Fibroblast of skin of left quadriceps (primary cell): Measurements from ENCODE around the gene PRKAG1.

Experiments used
- DNase-seq, 2 experiments: peaks; one replicate each; pipeline ENCODE4 v3.0.0-alpha.2; 2013; ENCODE audit warnings: low read depth in 2 of 2

The PRKAG1 gene

DNA sequence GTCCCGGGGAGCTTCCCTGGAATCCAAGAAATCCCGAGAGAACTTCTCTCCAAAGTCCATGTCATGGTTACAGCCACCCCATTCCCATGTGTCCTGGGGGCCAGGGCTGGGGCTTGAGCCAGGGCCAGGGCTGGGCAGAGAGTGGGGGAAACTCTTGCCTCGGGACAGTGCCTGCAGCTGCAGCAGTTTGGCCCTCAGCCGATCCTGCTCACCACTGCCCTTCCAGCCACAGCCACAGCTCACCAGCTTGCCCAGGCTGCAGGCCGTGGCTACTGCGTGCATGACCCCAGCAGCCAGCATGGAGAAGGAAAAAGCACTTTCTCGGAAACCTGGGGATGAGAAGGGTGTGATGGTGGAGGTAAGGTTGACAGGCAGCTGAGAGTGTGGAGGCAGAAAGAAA lies 50.6 kb downstream of the PRKAG1 start:
- DNase-seq: no peak

DNA sequence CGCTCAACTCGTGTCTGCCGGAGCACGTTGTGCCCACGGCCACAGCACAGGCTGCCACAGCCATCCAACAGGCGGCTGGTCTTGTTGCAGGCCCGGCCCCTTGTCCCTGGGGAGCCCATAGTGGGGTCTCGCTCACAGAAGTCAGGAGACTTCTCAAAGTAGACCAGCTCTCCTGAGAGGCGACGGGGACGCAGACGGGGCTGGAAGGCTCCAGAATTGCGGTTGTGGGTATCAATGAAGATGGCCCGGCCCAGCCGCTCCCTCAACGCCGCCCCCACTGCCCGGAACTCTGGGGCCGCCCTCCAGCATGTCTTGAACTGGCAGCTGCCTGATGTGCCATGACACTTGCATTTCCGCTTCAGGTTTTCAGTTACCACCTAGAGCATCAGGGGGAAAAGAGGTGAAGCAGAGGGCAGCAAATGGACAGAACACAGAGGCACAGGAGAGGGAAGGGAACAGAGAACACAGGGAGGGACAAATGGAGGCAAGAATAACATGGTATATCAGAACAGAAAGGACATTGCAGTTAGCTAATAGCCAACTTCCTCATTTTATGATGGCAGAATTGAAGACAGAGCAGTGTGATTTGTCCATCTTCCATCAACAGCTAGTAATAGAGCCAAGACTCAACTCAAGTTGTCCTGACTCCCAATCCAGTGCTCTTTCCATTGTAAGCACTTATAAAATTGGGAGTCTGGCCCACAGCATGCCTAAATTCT lies 52.2 kb downstream of the PRKAG1 start:
- no peak for DNase-seq

DNA sequence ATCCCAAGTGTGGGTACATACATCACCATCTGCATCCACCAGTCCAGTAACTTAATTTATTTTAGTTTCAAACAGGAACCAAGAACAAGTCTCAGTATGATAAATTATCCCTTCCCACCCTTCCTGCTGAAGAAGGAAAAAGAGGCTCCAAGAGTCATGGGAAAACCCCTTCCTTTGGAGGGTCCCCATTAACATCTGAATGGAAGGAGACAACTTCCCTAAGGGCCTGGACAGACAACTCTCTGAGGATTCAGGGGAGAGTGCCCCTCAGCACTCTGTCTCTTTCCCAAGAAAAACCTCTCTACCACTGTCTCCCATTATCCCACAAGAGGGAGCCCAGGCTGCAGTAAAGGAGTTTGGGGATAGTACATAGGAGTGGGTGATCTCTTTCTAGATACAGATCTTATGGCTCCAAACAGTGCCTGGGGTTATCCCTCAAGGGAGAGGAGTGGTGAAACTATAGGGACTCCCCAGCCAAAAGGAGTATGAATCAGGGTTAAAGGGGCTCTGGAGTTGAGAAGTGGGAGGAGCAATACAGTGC lies 53.2 kb downstream of the PRKAG1 start:
- no peak for DNase-seq

- DNase-seq: no peak
Observed at GRCh38 chr12:48961801-48962200, 56.8 kb downstream of the PRKAG1 start.

DNA sequence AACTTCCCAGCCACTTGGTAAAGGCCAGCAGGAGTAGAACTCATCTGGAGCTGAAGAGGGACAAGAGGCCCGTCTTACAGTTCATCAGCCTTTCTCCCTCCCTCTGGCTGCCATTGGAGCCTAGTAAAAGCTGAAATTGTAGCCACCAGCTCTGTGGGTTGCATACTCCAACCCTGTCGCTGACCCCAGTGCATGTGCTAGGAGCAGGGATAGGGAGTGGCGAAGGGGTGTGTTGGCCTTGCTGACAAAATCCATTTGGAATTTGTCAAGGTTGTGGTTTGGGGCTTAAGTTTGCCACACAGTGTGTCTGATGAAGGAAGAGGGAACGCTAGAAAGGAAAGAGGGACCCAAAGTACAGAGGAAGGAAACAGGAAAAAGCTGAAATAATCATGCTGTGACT lies 57.2 kb downstream of the PRKAG1 start:
- no peak for DNase-seq

DNA sequence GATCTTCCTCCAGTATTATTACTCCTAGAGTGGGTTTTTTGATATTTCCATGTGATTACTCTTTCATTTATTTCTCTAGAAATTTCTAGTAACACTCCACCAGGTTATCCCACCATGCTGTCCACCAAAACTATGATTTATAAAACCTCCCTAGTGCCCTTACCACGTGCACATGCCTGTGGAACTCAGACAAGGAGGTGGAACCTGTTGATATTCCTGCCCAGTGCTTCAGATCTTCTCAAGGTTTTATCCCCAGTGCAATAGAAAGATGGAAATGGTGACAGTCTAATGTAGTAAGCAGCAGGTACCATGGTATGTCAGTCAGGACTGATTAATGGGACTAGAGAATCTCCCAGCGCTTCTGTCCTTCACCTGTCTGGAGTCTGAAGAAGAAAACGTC lies 57.7 kb downstream of the PRKAG1 start:
- no peak for DNase-seq

DNA sequence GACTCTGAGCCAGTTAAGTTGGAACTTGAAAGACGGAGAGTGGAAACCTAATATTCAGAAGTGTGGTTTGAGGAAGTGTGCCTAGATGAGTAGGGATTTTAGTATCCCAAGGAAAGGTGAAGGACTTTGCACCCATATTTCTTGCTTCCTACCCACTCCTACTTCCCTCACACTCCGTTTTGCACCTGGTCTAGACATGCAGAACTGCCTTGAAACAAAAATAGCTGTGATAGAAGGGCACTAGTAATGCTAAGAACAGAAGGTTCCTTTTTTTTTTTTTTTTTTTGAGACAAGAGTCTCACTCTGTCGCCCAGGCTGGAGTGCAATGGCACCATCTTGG lies 60.6 kb downstream of the PRKAG1 start:
- DNase-seq: no peak

GRCh38 chr12:48957141-48958048 lies 61.2 kb downstream of the PRKAG1 start, which contains the start of gene ARF3:
Gene ARF3, minus strand, starts transcription at chr12:48957487. Its CDS starts 16,392 bp downstream, at chr12:48941095.
- peak; percentile 81 to 86 for DNase-seq

- DNase-seq: peak; percentile 90 to 91
Observed at GRCh38 chr12:48956279-48957140, 62.1 kb downstream of the PRKAG1 start.

- no peak for DNase-seq
Observed at GRCh38 chr12:48954841-48955501, 63.6 kb downstream of the PRKAG1 start.

DNA sequence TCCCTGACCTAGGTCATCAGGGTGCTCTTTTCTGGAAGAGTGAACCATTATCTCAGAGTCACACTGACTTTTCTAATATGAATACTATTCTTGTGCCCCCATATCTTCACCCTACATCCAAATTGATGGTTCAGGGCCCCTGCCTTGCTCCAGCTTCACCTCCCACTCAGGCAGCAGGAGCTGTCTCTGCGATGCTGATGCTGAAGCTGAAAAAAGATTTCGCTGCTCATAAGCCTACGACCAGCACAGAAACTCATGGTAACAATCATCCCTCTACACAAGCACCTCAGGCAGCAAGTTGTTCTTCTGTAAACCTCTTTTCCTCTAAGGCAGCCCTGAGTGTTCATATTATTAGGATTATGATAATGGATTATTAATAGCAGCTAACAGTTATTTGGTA lies 64.5 kb downstream of the PRKAG1 start:
- no peak for DNase-seq

- no peak for DNase-seq
Observed at GRCh38 chr12:48952691-48953090, 65.9 kb downstream of the PRKAG1 start.
